GM23338 (cell line): ENCODE measurements around the gene FOXC2. TPM values are rescaled to one million over a fixed set of nuclear protein-coding genes. Genes with fewer than 3 reads are reported as not detected.

Experiments
- ATAC-seq: fragments of 200-7000 bp; cut with Tn5 transposase; 3 replicates; pipeline ENCODE4 v1.9.1; 2020
- DNase-seq: peaks from one replicate; pipeline ENCODE4 v3.0.0-alpha.2; 2015; ENCODE audit warnings: low spot score
- H2AFZ ChIP-seq: fragments of 200-600 bp; sonication (generic); 2 replicates; pipeline ENCODE4 v1.8.0; 2016; ENCODE audit warnings: antibody characterized with exemption, mild to moderate bottlenecking, moderate library complexity
- H3F3A ChIP-seq: fragments of 200-600 bp; sonication (generic); replicated peaks from 2 replicates; pipeline ENCODE4 v1.8.0; 2017; ENCODE audit warnings: antibody characterized with exemption, mixed run types, low read depth
- H3K27ac ChIP-seq: fragments of 200-600 bp; sonication (generic); 2 replicates; pipeline ENCODE4 v1.6.1; 2016; ENCODE audit warnings: low read depth
- H3K27me3 ChIP-seq: fragments of 200-600 bp; sonication (generic); 2 replicates; pipeline ENCODE4 v1.8.0; 2016; ENCODE audit warnings: mild to moderate bottlenecking, mixed run types, moderate library complexity; ENCODE audit not compliant: insufficient read depth
- H3K36me3 ChIP-seq: fragments of 200-600 bp; sonication (generic); 2 replicates; pipeline ENCODE4 v1.8.0; 2016; ENCODE audit warnings: mild to moderate bottlenecking; ENCODE audit not compliant: insufficient read depth
- H3K4me1 ChIP-seq: fragments of 200-600 bp; sonication (generic); 2 replicates; pipeline ENCODE4 v1.8.0; 2016; ENCODE audit warnings: mild to moderate bottlenecking, moderate library complexity; ENCODE audit not compliant: insufficient read depth
- H3K4me2 ChIP-seq: fragments of 200-600 bp; sonication (generic); 2 replicates; pipeline ENCODE4 v1.7.1; 2017; ENCODE audit warnings: mixed run types
- H3K4me3 ChIP-seq: fragments of 200-600 bp; sonication (generic); 2 replicates; pipeline ENCODE4 v1.6.1; 2016; ENCODE audit warnings: mixed run types
- H3K79me2 ChIP-seq: fragments of 200-600 bp; sonication (generic); replicated peaks from 2 replicates; pipeline ENCODE4 v1.8.0; 2017; ENCODE audit warnings: mild to moderate bottlenecking; ENCODE audit not compliant: insufficient read depth
- H3K9me2 ChIP-seq: fragments of 200-600 bp; sonication (generic); 2 replicates; pipeline ENCODE4 v1.8.0; 2017; ENCODE audit not compliant: insufficient read depth
- H4K20me1 ChIP-seq: fragments of 200-600 bp; sonication (generic); replicated peaks from 2 replicates; pipeline ENCODE4 v1.8.0; 2017; ENCODE audit warnings: mild to moderate bottlenecking; ENCODE audit not compliant: insufficient read depth
- H3K27ac Mint-ChIP-seq: 2 replicates; pipeline ENCODE4 v1.8.0; 2020; ENCODE audit warnings: inconsistent platforms, mild to moderate bottlenecking, moderate library complexity, mixed read lengths
- H3K27me3 Mint-ChIP-seq: 3 replicates; pipeline ENCODE4 v1.8.0; 2022; ENCODE audit warnings: low read depth, mild to moderate bottlenecking, moderate library complexity, mixed read lengths, inconsistent platforms; ENCODE audit not compliant: insufficient read depth, poor library complexity
- H3K36me3 Mint-ChIP-seq: 3 replicates; pipeline ENCODE4 v1.8.0; 2021; ENCODE audit warnings: low read depth, mild to moderate bottlenecking, inconsistent platforms, moderate library complexity, mixed read lengths
- H3K4me1 Mint-ChIP-seq: 3 replicates; pipeline ENCODE4 v1.8.0; 2020; ENCODE audit warnings: mild to moderate bottlenecking, inconsistent platforms, mixed read lengths
- H3K4me3 Mint-ChIP-seq: 3 replicates; pipeline ENCODE4 v1.8.0; 2021; ENCODE audit warnings: moderate library complexity, mild to moderate bottlenecking, inconsistent platforms, mixed read lengths
- H3K9me3 Mint-ChIP-seq: 3 replicates; pipeline ENCODE4 v1.8.0; 2020; ENCODE audit warnings: moderate library complexity, mild to moderate bottlenecking, inconsistent platforms, mixed read lengths
- CREB1 ChIP-seq: fragments of 250-450 bp; sonication (Bioruptor Pico); IDR thresholded peaks from 2 replicates; pipeline ENCODE4 v1.5.0; 2020; ENCODE audit warnings: low read depth, mild to moderate bottlenecking, moderate library complexity
- CTCF ChIP-seq, 2 experiments: fragments of 200-600 bp in 1 of 2; sonication (generic) in 1 of 2; conservative IDR thresholded peaks; 2 replicates each; pipeline versions ENCODE4 v1.5.1 to v1.6.1; 2016 to 2017; ENCODE audit warnings: antibody characterized with exemption in 2 of 2, low read depth in 2 of 2, mild to moderate bottlenecking in 2 of 2, moderate library complexity in 1 of 2
- ETS1 ChIP-seq: IDR thresholded peaks from 2 replicates; pipeline ENCODE4 v1.6.1; 2016; ENCODE audit warnings: antibody characterized with exemption
- EZH2 ChIP-seq: fragments of 200-600 bp; sonication (generic); IDR thresholded peaks from one replicate; pipeline ENCODE4 v1.8.0; 2017; ENCODE audit warnings: antibody characterized with exemption, mild to moderate bottlenecking, low read depth; ENCODE audit not compliant: unreplicated experiment
- EZH2phosphoT487 ChIP-seq: fragments of 200-600 bp; sonication (generic); IDR thresholded peaks from one replicate; pipeline ENCODE4 v1.8.1; 2018; ENCODE audit warnings: antibody characterized with exemption; ENCODE audit not compliant: unreplicated experiment
- JUNB ChIP-seq: IDR thresholded peaks from one replicate; pipeline ENCODE4 v1.6.1; 2016; ENCODE audit warnings: antibody characterized with exemption; ENCODE audit not compliant: unreplicated experiment
- NANOG ChIP-seq: IDR thresholded peaks from 2 replicates; pipeline ENCODE4 v1.6.1; 2016; ENCODE audit warnings: antibody characterized with exemption, borderline replicate concordance
- POLR2AphosphoS5 ChIP-seq: IDR thresholded peaks from 2 replicates; pipeline ENCODE4 v1.6.1; 2016; ENCODE audit warnings: antibody characterized with exemption, low read depth
- REST ChIP-seq: IDR thresholded peaks from one replicate; pipeline ENCODE4 v1.6.1; 2018; ENCODE audit warnings: antibody characterized with exemption; ENCODE audit not compliant: unreplicated experiment
- STAT1 ChIP-seq: IDR thresholded peaks from one replicate; pipeline ENCODE4 v1.6.1; 2016; ENCODE audit warnings: antibody characterized with exemption; ENCODE audit not compliant: unreplicated experiment
- ZNF331 ChIP-seq: fragments of 250-450 bp; sonication (Bioruptor Pico); IDR thresholded peaks from 2 replicates; pipeline ENCODE4 v1.5.0; 2020; ENCODE audit warnings: low read depth, mild to moderate bottlenecking, moderate library complexity
- polyA plus RNA-seq: library from polyadenylated mRNA; unstranded; fragments of >200 nt; fragmentation: Nextera tagmentation; extraction: Ambion mirVana; gene quantifications from 2 replicates; pipeline ENCODE4 v1.2.1, GENCODE V29; 2016
- total RNA-seq: library from RNA; depleted of rRNA; stranded (reverse); fragments of >200 nt; shearing (Covaris generic); gene quantifications from 2 replicates; pipeline ENCODE4 v1.2.3, GENCODE V29; 2014

FOXC2 gene
- total and polyA plus RNA-seq, 2 experiments from 2014 or later = 0.16 TPM; not detected in 1

- TF ChIP-seq STAT1 = no peak
- no peak for TF ChIP-seq CTCF (conservative IDR thresholded peaks at IDR 0.05; ENCODE audit: low read depth in 2 of 2)
- no peak for TF ChIP-seq POLR2AphosphoS5
- TF ChIP-seq JUNB = no peak
- TF ChIP-seq ETS1 = no peak
- no peak for TF ChIP-seq EZH2
Measured at GRCh38 chr16:86571530-86571915, 4.9 kb downstream of the FOXC2 start (continued).

GRCh38 chr16:86572041-86572521, 5.5 kb downstream of the FOXC2 start:
- Mint-ChIP-seq H3K4me1 (peaks cover 59% of the 10 kb centered on the region), H3K27me3 (peaks cover 95% of the 10 kb centered on the region), H3K36me3 (no peaks in the 10 kb centered on the region), H3K27ac (no peak overlapping the region), H3K4me3 (no peak overlapping the region), H3K9me3 (peaks cover 5% of the 10 kb centered on the region; the same call in 1 of the 3 replicates)
- Histone ChIP-seq H3F3A (no peaks in the 10 kb centered on the region; the same call in 1 of the 2 replicates), H3K36me3 (no peaks in the 10 kb centered on the region), H3K27ac (no peak overlapping the region), H2AFZ (no peak overlapping the region), H3K27me3 (peaks cover 99% of the 10 kb centered on the region), H3K4me3 (0 out of 2 replicates have a peak overlapping the region, but pooled peaks have one; percentile 39), H3K4me2 (peak overlapping the region; percentile 61; the same call in 1 of the 2 replicates), H4K20me1 (peaks cover 23% of the 10 kb centered on the region), H3K9me2 (no peaks in the 10 kb centered on the region), H3K79me2 (no peaks in the 10 kb centered on the region), H3K4me1 (peaks cover 71% of the 10 kb centered on the region)
- DNase-seq = no peak
- no peak for ATAC-seq
- TF ChIP-seq NANOG (no peak), EZH2phosphoT487 (no peak), CREB1 (CRISPR knock-in tag) (no peak), REST (no peak), POLR2AphosphoS5 (no peak), STAT1 (no peak), ETS1 (no peak), ZNF331 (CRISPR knock-in tag) (no peak)
